ENCODE data around the gene APLP1.
"Not testable (repeated sequence)": the region's sequence is repeated elsewhere in the genome, so short reads cannot be mapped to it uniquely, and the experiment has no call there.

APLP1 gene

DNA sequence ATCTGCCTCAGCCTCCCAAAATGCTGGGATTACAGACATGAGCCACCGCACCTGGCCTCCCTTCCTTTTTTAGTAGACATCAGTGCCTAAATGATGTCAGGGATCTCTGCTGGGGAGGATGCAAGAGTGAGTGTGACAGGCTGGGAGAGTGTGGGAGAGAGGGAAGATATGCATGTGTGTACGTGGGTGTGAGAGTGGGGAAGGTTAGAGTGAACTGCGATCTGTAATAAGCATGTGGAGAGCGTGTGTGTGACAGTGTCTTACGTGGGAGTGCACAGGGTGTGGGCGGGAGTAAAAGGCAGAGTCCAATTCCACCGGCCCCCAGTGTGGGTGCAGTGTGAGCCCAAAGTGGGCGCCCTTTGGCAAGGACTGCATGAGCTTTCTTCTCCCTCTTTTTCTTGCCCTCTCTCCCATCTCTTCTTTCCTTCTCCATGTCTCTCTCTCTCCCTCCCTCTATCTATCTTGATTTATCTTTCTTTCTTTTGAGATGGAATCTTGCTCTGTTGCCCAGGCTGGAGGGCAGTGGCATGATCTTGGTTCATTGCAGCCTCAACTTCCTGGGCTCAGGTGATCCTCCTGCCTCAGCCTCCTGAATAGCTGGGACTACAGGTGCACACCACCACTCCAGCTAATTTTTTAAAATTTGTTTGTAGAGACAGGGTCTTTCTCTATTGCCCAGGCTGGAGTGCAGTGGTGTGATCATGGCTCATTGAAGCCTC lies 15.2 kb upstream of the APLP1 start:
- DNase-seq: no peak

DNA sequence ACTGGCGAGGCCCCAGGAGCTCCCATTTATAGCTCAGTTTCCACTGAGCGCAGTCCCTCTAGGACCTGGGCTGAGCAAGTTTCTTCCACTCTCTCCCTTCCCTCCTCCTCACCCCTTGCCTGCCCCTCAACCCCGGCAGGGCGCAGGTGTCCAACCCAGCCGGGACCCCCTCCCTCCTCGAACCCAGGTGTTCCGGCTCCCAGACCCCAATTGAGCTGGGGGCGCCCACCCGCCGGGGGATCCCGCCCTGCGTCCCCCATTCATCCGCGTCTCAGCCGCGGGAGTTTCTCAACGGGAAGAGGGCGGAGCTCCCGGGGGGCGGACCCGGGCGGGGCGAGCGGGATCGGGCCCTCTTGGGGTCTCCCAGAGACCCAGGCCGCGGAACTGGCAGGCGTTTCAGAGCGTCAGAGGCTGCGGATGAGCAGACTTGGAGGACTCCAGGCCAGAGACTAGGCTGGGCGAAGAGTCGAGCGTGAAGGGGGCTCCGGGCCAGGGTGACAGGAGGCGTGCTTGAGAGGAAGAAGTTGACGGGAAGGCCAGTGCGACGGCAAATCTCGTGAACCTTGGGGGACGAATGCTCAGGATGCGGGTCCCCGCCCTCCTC lies 11.7 kb upstream of the APLP1 start, which contains the start of gene KIRREL2:
Gene KIRREL2, plus strand, starts transcription at position 366 of the 604 bp plus-strand sequence. Its CDS starts 209 bp downstream, at position 575.
- peak; percentile 44 to 56 for DNase-seq

DNA sequence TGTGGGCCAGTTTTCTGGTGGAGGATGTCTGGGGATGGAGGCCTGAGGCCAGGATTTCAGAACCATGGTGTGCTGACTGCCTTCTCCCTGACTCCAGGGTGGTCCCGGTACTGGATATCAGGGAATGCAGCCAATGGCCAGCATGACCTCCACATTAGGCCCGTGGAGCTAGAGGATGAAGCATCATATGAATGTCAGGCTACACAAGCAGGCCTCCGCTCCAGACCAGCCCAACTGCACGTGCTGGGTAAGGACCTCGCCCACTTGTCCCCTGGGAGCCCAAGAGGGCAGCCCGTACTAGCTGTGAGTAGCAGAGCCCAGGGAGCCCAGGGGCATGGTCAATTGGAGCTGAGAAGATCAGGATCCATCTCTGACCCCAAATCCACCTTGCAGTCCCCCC lies 10.1 kb upstream of the APLP1 start:
- no peak for DNase-seq

DNA sequence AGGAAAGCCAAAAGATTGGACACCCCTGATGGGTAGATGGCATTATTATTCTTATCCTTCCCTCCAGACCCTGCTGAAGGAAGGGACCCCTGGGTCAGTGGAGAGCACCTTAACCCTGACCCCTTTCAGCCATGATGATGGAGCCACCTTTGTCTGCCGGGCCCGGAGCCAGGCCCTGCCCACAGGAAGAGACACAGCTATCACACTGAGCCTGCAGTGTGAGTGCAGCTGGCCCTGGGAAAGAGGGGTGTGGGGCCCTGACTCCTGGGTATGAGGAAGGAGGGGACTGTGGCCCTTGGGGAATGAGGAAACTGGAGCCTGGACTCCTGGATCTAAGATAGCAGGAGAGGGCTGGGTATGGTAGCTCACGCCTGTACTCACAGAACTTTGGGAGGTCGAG lies 9.0 kb upstream of the APLP1 start:
- no peak for DNase-seq

DNA sequence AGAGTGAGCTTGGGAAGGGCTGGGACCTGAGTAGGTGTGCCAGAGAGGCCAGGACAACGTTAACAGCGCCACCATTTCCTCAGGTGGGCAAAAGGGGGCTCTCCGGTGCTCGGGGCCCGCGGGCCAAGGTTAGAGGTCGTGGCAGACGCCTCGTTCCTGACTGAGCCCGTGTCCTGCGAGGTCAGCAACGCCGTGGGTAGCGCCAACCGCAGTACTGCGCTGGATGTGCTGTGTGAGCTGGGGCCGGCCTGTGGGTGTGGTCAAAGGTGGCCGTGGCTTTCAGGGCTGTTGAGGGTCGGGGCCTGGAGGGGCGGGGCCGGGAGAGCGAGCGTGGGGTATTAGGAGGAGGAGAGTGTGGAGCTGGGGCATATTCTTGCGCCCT lies 7.9 kb upstream of the APLP1 start:
- no peak for DNase-seq

DNA sequence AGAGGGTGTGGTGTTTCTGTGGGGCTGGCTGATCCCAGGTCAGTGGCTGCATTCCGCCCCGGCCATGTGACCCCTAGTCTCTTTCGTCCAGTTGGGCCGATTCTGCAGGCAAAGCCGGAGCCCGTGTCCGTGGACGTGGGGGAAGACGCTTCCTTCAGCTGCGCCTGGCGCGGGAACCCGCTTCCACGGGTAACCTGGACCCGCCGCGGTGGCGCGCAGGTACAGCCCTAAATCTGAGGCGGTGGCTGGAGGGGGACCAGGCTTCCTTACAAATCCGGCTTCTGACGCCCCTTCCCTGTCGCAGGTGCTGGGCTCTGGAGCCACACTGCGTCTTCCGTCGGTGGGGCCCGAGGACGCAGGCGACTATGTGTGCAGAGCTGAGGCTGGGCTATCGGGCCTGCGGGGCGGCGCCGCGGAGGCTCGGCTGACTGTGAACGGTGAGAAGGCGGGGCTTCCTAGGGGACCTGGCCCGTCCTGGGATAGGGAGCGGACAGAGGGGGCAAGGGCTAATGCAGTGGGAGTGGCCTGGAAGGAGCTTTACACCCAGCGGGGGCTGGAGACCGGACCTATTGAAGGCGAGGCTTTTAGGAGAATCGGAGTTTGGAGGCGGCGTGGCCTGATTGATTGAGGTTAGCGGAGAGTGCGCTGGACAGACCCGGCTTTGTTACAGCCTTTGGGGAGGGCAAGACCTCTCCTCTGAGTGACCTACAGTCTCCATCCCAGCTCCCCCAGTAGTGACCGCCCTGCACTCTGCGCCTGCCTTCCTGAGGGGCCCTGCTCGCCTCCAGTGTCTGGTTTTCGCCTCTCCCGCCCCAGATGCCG lies 7.3 kb upstream of the APLP1 start:
- no peak for DNase-seq

DNA sequence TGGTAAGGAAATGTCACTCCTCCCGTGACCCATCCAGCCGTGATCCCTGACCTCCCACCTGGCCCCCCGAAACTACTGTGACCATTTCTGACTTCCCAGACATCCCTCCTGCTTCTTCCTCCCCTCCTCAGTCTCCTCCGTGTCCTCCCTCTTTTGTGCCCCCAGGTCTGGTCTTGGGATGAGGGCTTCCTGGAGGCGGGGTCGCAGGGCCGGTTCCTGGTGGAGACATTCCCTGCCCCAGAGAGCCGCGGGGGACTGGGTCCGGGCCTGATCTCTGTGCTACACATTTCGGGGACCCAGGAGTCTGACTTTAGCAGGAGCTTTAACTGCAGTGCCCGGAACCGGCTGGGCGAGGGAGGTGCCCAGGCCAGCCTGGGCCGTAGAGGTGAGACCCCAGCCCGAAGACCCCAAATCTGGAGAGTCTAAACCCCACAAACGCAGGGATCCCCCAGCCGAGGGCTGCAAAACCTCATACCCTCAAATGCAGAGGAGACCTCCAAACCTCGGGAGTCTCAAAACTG lies 6.7 kb upstream of the APLP1 start:
- no peak for DNase-seq

DNA sequence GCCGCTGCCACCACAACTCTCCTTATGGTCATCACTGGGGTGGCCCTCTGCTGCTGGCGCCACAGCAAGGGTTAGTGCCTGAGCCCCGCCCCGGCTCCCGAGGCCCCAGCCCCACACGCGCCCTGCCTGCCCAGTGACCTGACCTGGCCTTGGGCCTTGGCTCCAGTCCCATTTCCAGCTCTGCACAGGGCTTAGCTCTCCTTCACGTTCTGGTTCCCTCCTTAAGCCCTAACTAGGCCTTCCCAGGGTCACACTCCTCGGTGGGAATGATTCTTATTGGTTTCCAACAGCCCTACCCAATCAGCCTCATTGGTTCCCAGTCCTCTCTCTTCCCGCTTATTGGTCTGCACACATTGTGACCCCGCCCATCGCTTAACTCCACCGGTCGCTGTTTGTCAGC lies 5.8 kb upstream of the APLP1 start:
- DNase-seq: no peak

DNA sequence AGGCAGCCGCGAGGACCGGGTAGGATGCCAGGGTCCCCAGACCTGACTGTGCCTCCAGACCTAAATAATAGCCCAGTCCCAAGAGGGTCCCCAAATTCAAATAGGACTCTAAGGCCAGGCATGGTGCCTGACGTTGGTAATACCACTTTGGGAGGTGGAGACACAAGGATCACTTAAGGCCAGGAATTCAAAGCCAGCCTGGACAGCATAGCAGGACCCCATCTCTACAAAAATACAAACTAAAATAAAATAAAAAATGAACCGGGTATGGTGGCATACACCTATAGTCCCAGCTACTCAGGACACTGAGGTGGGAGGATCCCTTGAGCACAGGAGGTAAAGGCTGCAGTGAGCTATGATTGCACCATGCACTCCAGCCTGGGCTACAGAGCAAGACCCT lies 5.4 kb upstream of the APLP1 start:
- no peak for DNase-seq

DNA sequence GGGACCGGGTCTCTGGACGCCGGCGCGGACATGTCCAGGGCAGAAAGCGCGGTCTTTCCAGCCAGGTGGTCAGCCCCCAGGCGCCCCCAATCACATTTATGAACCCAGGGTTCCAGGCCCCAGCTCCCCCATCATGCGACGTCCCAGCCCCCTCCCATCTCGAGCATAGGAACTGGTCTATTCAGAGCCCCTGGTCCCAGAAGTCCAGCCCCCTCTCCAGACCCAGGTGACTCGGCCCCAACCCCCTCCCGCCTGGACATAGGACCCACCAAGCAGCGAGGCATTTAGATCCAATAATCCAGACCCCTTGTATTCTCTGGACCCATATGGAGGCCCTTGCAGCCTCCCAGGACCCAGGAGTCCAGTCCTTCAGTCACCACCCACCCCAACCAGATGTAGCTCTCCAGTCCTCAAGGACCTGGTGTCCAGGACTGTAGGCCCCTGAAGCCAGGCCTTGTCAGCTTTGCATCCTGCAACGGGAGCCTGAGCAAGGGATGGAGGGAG lies 501 bp downstream of the APLP1 start:
- DNase-seq: no peak

DNA sequence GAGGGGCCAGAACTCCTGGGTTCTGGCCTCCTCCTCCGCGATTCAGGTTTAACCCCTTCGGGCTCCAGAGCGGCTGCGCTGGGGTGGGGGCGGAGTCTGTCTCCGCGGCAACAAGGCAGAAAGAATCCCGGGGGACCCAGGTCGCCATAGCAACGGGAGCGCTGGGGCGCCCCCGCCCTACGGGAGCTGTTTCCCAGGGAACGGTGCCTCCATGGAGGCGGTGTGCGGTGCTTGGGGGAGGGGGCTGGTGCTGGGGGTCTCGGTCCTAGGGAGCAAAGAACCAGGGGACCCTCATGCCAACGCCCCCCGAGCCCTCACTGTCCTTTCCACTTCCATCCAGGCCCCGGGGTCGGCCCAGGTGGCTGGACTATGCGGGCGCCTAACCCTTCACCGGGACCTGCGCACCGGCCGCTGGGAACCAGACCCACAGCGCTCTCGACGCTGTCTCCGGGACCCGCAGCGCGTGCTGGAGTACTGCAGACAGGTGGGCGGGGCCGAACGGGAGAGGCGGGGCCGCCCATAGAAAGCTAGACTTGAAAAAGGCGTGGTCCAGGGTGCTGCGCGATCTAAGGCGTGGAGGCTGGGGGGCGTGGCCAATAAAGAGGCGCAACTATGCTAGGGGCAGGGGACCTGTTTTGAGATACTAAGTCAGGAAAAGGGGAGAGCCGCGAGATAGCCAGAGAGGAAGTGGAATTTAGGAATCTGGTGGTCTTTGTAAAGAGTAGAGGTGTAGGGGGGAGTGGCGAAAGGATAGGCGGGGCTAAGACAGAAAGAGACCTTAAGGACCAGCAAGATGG lies 1.2 kb downstream of the APLP1 start:
- peak; percentile 84 to 89 for DNase-seq

DNA sequence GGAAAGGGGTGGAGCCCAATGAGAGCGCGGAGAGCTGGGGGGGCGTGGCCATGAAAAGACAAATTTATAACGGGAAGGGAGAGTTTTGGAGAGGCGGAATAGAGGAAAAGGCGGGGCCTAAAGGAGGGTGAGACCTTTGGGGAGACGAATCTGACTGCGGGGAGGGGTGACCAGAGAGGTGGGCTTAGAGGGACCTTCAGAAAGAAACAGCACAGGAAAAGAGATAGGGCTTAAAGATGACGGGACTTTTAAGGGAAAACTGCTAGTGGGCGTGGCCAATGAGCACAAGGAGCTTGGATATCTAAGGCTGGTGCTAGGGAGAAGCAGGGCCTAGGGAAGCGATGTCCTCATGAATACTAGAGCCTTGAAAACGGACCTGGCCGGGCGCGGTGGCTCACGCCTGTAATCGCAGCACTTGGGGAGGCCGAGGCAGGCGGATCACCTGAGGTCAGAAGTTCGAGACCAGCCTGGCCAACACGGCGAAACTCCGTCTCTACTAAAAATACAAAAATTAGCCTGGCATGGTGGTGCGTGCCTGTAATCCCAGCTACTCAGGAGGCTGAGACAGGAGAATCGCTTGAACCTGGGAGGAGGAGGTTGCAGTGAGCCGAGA lies 1.9 kb downstream of the APLP1 start:
- not testable (repeated sequence) for DNase-seq

DNA sequence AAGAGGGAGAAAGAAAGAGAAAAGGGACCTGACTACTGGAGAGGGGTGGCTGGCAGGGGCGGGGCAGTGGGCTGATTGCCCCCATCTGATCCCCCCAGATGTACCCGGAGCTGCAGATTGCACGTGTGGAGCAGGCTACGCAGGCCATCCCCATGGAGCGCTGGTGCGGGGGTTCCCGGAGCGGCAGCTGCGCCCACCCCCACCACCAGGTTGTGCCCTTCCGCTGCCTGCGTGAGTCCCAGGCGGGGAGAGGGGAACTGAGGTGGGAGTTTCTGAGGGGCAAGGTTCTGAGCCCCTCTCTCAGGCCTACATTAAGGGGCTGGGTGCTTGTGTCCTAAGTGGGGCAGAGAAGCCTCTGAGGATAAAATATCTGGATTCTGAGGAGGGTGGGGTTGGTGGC lies 2.4 kb downstream of the APLP1 start:
- DNase-seq: no peak

DNA sequence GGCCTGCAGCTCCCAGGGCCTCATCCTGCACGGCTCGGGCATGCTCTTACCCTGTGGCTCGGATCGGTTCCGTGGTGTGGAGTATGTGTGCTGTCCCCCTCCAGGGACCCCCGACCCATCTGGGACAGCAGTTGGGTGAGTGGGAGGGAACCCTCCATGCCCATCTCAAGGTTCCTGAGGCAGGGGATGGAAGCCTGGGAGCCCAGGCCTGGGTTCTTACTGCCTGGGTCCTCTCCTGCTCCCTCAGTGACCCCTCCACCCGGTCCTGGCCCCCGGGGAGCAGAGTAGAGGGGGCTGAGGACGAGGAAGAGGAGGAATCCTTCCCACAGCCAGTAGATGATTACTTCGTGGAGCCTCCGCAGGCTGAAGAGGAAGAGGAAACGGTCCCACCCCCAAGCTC lies 3.2 kb downstream of the APLP1 start:
- DNase-seq: no peak

DNA sequence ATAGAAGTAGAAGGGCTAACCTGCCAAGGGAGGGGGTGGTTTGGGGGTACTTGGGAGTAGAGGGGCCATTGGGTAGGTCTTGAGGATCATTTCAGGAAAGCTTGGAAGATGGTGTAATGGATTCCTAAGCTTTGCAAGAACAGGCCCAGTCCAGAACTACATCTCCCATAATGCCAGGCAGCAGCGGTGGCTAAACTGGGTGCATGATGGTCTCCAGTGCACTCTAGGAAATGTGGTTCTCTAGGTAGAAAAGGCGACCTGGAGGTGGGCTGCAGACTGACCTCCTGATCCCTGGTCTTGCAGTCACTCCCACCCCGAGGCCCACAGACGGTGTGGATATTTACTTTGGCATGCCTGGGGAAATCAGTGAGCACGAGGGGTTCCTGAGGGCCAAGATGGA lies 3.8 kb downstream of the APLP1 start:
- no peak for DNase-seq

DNA sequence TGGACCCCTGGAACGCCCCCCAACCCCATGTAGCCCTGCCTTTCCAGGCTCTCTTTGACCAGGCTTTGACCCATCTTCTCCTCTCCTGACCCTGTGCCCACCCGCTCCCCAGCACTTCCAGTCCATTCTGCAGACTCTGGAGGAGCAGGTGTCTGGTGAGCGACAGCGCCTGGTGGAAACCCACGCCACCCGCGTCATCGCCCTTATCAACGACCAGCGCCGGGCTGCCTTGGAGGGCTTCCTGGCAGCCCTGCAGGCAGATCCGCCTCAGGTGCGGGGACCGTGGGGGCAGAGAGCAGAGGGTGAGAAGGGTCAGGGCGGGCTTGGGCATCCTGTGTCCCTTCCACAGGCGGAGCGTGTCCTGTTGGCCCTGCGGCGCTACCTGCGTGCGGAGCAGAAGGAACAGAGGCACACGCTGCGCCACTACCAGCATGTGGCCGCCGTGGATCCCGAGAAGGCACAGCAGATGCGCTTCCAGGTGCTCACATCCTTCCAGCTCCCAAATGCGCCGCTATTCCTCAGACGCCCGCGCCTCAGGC lies 6.1 kb downstream of the APLP1 start:
- no peak for DNase-seq

DNA sequence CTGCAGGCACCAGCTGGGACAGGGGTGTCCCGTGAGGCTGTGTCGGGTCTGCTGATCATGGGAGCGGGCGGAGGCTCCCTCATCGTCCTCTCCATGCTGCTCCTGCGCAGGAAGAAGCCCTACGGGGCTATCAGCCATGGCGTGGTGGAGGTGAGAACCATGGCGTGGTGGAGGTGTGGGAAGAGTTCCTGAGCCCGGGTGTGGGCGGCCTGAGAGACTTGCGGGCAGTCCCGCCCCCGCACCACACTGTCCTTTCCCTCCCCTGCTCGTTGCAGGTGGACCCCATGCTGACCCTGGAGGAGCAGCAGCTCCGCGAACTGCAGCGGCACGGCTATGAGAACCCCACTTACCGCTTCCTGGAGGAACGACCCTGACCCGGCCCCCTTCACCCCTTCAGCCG lies 10.7 kb downstream of the APLP1 start:
- DNase-seq: no peak

DNA sequence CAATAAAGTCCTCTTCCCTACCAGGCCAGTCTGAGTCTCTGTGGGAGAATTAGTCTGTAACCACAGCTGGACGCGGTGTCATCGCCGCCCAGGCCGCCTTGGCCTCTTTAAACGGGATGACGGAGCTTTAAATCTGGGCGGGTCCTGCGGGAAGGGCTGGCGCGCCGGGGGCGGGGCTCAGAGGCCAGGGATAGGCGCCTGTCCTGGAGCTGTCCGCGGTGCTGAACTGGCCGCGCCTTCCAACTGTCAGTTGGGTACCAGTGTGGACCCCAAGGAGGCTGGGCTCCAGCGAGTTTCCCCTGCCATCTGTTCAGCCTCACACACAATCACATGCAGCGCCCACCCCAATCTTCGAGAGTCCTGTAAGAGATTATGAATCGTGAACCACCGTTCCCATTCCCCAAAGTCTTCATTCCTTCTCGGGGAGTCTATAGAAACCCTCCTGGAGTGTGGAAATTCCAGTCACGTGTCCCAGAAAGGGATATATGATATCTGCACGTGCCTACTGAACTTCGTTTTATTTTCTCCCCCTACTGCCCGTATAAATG lies 11.5 kb downstream of the APLP1 start:
- DNase-seq: peak; percentile 84 to 91

DNA sequence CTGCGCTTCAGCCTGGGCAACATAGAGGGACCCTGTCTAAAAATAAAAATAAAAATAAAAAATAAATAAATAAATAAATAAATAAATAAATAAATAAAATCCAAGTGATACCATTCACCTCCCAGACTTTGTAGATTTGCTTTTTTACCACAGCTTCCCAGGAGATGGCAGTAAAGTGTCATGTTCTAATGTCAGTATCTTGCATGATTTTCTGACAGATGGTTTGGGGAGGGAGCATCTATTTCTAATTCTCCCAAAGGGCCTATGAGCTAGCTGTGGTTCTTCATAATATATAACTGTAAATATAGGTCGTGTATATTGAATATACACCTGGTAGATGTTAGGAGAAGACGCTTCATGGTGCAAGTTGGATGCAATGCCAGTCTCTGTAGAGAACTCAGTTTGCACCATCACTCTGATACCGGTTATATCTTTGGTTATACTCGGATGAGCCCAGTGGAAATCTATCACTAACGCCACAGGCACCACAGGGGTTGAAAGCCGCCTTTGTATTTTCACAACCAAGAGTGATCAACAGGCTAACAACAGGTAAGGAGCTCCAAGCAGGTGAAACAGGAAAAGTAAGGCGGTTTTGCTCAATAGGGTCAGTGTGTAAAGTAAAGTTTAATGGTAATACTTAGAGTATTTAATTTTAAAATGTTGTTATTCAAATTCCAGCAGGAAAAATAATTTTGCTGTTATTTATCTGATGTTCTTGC lies 13.9 kb downstream of the APLP1 start:
- no peak for DNase-seq

DNA sequence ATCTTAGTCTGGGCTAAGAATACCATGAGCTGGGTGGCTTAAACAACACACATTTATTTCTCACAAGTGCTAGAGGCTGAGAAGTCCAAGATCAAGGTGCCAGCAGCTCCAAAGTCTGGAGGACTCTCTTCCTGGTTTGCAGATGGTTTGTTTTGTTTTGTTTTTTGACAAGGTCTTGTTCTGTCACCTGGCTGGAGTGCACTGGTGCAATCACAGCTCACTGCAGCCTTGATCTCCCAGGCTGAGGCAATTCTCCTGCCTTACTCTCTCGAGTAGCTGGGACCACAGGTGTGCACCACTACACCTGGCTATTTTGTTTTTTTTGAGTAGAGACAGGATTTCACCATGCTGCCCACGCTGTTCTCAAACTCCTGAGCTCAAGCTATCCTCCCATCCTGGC lies 15.5 kb downstream of the APLP1 start:
- DNase-seq: no peak

DNA sequence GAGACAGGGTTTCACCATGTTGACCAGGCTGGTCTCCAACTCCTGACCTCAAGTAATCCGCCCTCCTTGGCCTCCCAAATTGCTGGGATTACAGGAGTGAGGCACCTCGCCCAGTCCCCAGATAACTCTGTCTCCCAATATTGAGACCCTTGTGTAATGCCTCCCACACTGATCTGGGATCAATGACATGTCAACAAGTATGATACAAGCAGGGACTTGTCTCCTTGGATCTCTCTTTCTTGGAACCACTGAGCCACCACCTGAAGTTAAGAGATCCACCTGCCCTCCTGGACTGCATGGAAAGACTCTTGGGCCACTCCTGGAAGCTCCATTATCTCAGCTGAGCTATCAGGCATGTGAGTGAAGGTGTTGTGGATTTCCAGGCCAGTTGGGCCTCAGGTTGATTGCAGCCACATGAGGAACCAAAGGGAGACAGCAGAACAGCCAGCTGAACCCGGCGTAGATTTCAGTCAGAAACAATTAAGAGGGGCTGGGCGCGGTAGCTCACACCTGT lies 16.9 kb downstream of the APLP1 start:
- DNase-seq: no peak
